Trophoblast cell (in vitro differentiated cells and primary cell): ENCODE results near the gene NMUR1.
"Not testable (repeated sequence)": the region's sequence is repeated elsewhere in the genome, so short reads cannot be mapped to it uniquely, and the experiment has no call there.

Source experiments
- DNase-seq, 2 donors: peaks; one replicate each; pipeline ENCODE4 v3.0.0-alpha.2; 2016
- H2AFZ ChIP-seq: 2 replicates; pipeline ENCODE4 v1.6.1; 2013; ENCODE audit warnings: low read length, moderate library complexity, mild to moderate bottlenecking; ENCODE audit not compliant: insufficient read depth, poor library complexity
- H2AK5ac ChIP-seq: 2 replicates; pipeline ENCODE4 v1.6.1; 2013; ENCODE audit warnings: mild to moderate bottlenecking, low read length
- H2BK120ac ChIP-seq: 2 replicates; pipeline ENCODE4 v1.6.1; 2013; ENCODE audit warnings: low read length, mild to moderate bottlenecking, moderate library complexity; ENCODE audit not compliant: insufficient read depth, poor library complexity
- H2BK12ac ChIP-seq: 2 replicates; pipeline ENCODE4 v1.6.1; 2013; ENCODE audit warnings: mild to moderate bottlenecking, low read length, moderate library complexity
- H2BK5ac ChIP-seq: 2 replicates; pipeline ENCODE4 v1.6.1; 2013; ENCODE audit warnings: low read length, low read depth, moderate library complexity, mild to moderate bottlenecking; ENCODE audit not compliant: poor library complexity
- H3K14ac ChIP-seq: 2 replicates; pipeline ENCODE4 v1.6.1; 2013; ENCODE audit warnings: mild to moderate bottlenecking, low read length
- H3K18ac ChIP-seq: 2 replicates; pipeline ENCODE4 v1.6.1; 2013; ENCODE audit warnings: mild to moderate bottlenecking, low read length
- H3K23ac ChIP-seq: 2 replicates; pipeline ENCODE4 v1.6.1; 2013; ENCODE audit warnings: low read length
- H3K27ac ChIP-seq: 2 replicates; pipeline ENCODE4 v1.5.1; 2013; ENCODE audit warnings: low read depth, mild to moderate bottlenecking, inconsistent platforms, low read length, moderate library complexity
- H3K27me3 ChIP-seq: 2 replicates; pipeline ENCODE4 v1.6.1; 2013; ENCODE audit warnings: inconsistent platforms, mild to moderate bottlenecking, low read length, moderate library complexity; ENCODE audit not compliant: insufficient read depth
- H3K36me3 ChIP-seq, 2 experiments: 1 replicate in 1 of 2; 2 replicates in 1 of 2; pipeline ENCODE4 v1.6.1; 2013; ENCODE audit warnings: low read length in 2 of 2, mild to moderate bottlenecking in 2 of 2, moderate library complexity in 1 of 2; ENCODE audit not compliant: insufficient read depth in 2 of 2, control insufficient read depth in 1 of 2
- H3K4ac ChIP-seq: 2 replicates; pipeline ENCODE4 v1.6.1; 2013; ENCODE audit warnings: low read depth, mild to moderate bottlenecking, low read length, moderate library complexity
- H3K4me1 ChIP-seq, 2 experiments: 1 replicate in 1 of 2; 2 replicates in 1 of 2; pipeline ENCODE4 v1.6.1; 2013; ENCODE audit warnings: low read length in 2 of 2, mild to moderate bottlenecking in 2 of 2, moderate library complexity in 1 of 2; ENCODE audit not compliant: insufficient read depth in 2 of 2, control insufficient read depth in 1 of 2
- H3K4me2 ChIP-seq: 2 replicates; pipeline ENCODE4 v1.6.1; 2013; ENCODE audit warnings: inconsistent platforms, mild to moderate bottlenecking, low read length, moderate library complexity
- H3K4me3 ChIP-seq: 2 replicates; pipeline ENCODE4 v1.5.1; 2013; ENCODE audit warnings: mild to moderate bottlenecking, low read depth, low read length, inconsistent platforms
- H3K79me1 ChIP-seq: one replicate; pipeline ENCODE4 v1.6.1; 2013; ENCODE audit warnings: low read length
- H3K79me2 ChIP-seq: 2 replicates; pipeline ENCODE4 v1.6.1; 2013; ENCODE audit warnings: low read length, mild to moderate bottlenecking; ENCODE audit not compliant: control insufficient read depth, insufficient read depth, poor library complexity
- H3K9ac ChIP-seq: 2 replicates; pipeline ENCODE4 v1.6.1; 2013; ENCODE audit warnings: mild to moderate bottlenecking, low read length
- H3K9me3 ChIP-seq: 2 replicates; pipeline ENCODE4 v1.6.1; 2013; ENCODE audit warnings: low read depth, mild to moderate bottlenecking, control low read depth, inconsistent platforms, low read length; ENCODE audit not compliant: insufficient read depth
- H4K12ac ChIP-seq: 2 replicates; pipeline ENCODE4 v1.6.1; 2013; ENCODE audit warnings: low read depth, mild to moderate bottlenecking, low read length, moderate library complexity
- H4K8ac ChIP-seq: 2 replicates; pipeline ENCODE4 v1.6.1; 2013; ENCODE audit warnings: low read depth, mild to moderate bottlenecking, low read length, moderate library complexity
- H4K91ac ChIP-seq: one replicate; pipeline ENCODE4 v1.6.1; 2013; ENCODE audit warnings: low read depth, mild to moderate bottlenecking, low read length, moderate library complexity
- WGBS: extraction: QIAGEN DNeasy Blood & Tissue Kit; methylation state at CpG from one replicate; pipeline ENCODE4 v1.1.7; 2013; ENCODE audit warnings: missing lambda C conversion rate; ENCODE audit not compliant: insufficient read length, insufficient coverage; ENCODE audit errors: extremely low coverage; 5-methylcytosine and 5-hydroxymethylcytosine counted together

NMUR1 gene

DNA sequence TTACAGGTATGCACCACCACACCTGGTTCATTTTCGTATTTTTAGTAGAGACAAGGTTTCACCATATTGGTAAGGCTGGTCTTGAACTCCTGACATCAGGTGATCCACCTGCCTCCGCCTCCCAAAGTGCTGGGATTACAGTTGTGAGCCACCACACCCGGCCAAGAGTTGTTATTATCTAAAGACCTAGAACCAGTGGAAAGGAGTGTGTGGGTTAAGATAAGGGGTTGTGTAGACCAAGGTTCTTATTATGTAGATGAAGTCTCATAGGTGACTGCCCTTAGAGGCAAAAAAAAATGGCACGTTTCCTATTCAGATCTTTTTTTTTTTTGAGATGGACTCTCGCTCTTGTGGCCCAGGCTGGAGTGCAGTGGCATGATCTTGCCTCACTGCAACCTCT is 40.7 kb upstream of the NMUR1 start:
- H2BK12ac ChIP-seq, result peak overlapping the region; percentile 13
- not testable (repeated sequence) for DNase-seq, H3K4ac ChIP-seq, H3K36me3 ChIP-seq, H4K91ac ChIP-seq, H2BK5ac ChIP-seq, H3K23ac ChIP-seq, H2BK120ac ChIP-seq, H4K12ac ChIP-seq, H3K4me3 ChIP-seq, H2AFZ ChIP-seq, H3K9ac ChIP-seq, H3K14ac ChIP-seq, H3K9me3 ChIP-seq, H3K27ac ChIP-seq, H4K8ac ChIP-seq, H3K18ac ChIP-seq, H3K79me2 ChIP-seq, H2AK5ac ChIP-seq, H3K4me2 ChIP-seq, H3K27me3 ChIP-seq
- WGBS, result no CpG with 5 or more reads among the region's 5 CpGs
- H3K4me1 ChIP-seq, result peaks cover 11 to 14% of the 10 kb centered on the region in 2 experiments
- peaks cover 11% of the 10 kb centered on the region for H3K79me1 ChIP-seq

DNA sequence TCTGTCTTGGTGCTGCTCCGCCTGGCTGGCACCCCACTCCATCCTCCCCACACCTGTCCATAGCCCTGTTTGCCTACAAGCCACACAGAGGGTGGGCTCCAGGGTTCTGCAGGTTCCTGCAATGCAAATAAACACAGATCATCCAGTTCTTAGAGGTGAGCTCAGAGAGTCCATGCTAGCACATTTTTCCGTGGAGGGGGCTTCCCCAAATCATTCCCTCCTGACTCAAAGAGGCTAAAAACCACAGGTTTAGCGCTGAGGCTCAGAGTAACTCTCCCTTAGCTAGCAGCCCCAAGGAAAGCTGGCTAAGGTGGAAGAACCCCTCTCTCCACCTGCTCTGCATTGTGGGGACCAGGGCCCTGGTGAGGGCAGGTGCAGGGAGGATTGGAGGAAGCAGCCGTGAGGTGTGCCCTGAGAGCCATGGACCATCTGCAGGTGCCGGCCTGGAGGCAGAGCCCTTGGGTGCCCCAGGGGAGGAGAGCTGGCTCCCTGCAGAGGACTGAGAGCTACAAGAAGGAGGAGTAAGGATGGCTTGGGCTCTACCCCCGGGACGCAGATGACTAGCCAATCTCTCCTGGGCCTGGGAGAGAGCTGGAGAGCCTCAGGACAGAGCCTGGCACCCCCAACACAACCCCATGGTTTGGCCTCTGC is 38.7 kb upstream of the NMUR1 start:
- no peak overlapping the region for H2BK5ac ChIP-seq
- H3K18ac ChIP-seq, result no peak overlapping the region
- no CpG with 5 or more reads among the region's 7 CpGs for WGBS
- no peak overlapping the region for H2BK120ac ChIP-seq
- no peak overlapping the region for H3K14ac ChIP-seq
- no peaks in the 10 kb centered on the region for H3K27me3 ChIP-seq
- H3K79me1 ChIP-seq, result peaks cover 9% of the 10 kb centered on the region
- no peak overlapping the region for H3K9ac ChIP-seq
- H2BK12ac ChIP-seq, result no peak overlapping the region
- H4K91ac ChIP-seq, result peak overlapping the region; percentile 9
- H2AFZ ChIP-seq, result no peak overlapping the region
- no peak overlapping the region for H2AK5ac ChIP-seq
- H3K4me1 ChIP-seq, result peaks cover 11 to 14% of the 10 kb centered on the region in 2 experiments
- H3K23ac ChIP-seq, result no peak overlapping the region
- peak overlapping the region; percentile 40 for H4K8ac ChIP-seq
- H3K4ac ChIP-seq, result no peak overlapping the region
- no peak overlapping the region for H4K12ac ChIP-seq
- H3K79me2 ChIP-seq, result peaks cover 2% of the 10 kb centered on the region
- no peak overlapping the region for H3K4me2 ChIP-seq
- no peak overlapping the region for H3K27ac ChIP-seq
- DNase-seq, result no peak
- peaks cover 1% of the 10 kb centered on the region for H3K9me3 ChIP-seq
- H3K4me3 ChIP-seq, result no peak overlapping the region
- H3K36me3 ChIP-seq, result no peaks in the 10 kb centered on the region

DNA sequence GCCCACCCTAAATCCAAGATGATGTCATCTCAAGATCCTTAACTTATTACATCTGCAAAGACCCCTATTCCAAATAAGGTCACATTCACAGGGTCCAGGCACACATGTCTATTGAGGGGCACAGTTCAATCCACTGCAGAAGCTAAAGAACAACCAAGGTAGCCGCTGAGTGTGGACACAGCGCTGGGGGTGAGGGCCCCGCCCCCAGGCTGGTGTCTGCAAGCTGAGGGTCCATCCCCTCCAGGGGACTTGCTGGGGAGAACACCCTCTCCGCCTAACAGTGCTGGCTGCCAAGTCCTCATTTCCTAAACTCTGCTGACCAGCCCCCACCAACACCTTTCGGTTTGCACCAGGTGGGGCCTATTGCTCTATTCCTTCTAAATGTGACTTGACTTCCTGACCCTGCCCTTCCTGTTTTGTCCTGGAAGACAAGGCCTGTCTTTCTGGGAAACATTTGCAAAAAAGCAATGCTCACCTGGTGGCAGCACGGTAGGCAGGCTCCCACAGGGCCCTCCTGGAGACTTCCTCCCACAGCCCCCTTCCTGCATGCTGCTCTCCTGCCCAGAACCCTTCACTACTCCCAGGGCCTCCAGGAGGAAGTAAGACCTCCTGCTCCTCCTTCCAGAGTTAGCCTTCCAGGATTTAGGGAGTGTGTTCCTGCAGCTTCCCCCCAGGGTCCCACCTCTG is 38.0 kb upstream of the NMUR1 start:
- Histone ChIP-seq H3K79me2 (peaks cover 1% of the 10 kb centered on the region), H3K79me1 (peaks cover 6% of the 10 kb centered on the region), H3K9me3 (peaks cover 1% of the 10 kb centered on the region), H4K8ac (peak overlapping the region; percentile 40), H2BK12ac (peak overlapping the region; percentile 6), H2AFZ (no peak overlapping the region), H3K4ac (no peak overlapping the region), H3K4me1 (peaks cover 8 to 9% of the 10 kb centered on the region in 2 experiments), H3K4me2 (no peak overlapping the region), H2BK5ac (no peak overlapping the region), H3K27me3 (no peaks in the 10 kb centered on the region), H2BK120ac (no peak overlapping the region), H3K23ac (no peak overlapping the region), H4K12ac (peak overlapping the region; percentile 12), H3K9ac (no peak overlapping the region), H3K14ac (peak overlapping the region; percentile 14), H3K18ac (no peak overlapping the region), H3K4me3 (no peak overlapping the region), H3K36me3 (no peaks in the 10 kb centered on the region), H4K91ac (peak overlapping the region; percentile 26), H3K27ac (no peak overlapping the region), H2AK5ac (no peak overlapping the region)
- DNase-seq, result no peak
- no CpG with 5 or more reads among the region's 6 CpGs for WGBS

DNA sequence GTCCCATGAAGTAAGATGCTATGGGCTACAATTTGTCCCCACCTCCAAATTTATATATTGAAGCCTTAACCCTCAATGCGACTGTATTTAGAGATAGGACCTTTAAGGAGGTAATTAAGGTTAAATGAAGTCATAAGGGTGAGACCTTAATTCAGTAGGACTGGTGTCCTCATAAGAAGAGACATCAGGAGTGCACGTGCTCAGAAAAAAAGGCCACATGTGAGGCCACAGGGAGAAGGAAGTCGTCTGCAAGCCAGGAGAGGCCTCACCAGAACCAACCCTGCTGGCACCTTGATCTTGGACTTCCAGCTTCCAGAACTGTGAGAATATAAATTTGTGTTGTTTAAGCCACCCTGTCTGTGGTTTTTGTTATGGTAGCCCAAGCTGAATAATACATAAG is 36.9 kb upstream of the NMUR1 start:
- H3K18ac ChIP-seq, result no peak overlapping the region
- H3K4me3 ChIP-seq, result no peak overlapping the region
- H3K27me3 ChIP-seq, result no peaks in the 10 kb centered on the region
- H3K4me2 ChIP-seq, result no peak overlapping the region
- H2AFZ ChIP-seq, result no peak overlapping the region
- H4K91ac ChIP-seq, result no peak overlapping the region
- H3K23ac ChIP-seq, result no peak overlapping the region
- no peak overlapping the region for H2BK5ac ChIP-seq
- peaks cover 1% of the 10 kb centered on the region for H3K9me3 ChIP-seq
- H3K9ac ChIP-seq, result no peak overlapping the region
- no peak overlapping the region for H2BK12ac ChIP-seq
- no peaks in the 10 kb centered on the region for H3K79me2 ChIP-seq
- H4K8ac ChIP-seq, result no peak overlapping the region
- DNase-seq, result no peak
- H3K79me1 ChIP-seq, result peaks cover 4% of the 10 kb centered on the region
- H4K12ac ChIP-seq, result no peak overlapping the region
- no peak overlapping the region for H3K4ac ChIP-seq
- H2BK120ac ChIP-seq, result no peak overlapping the region
- H3K4me1 ChIP-seq, result peaks cover 6 to 8% of the 10 kb centered on the region in 2 experiments
- no CpG with 5 or more reads among the region's 3 CpGs for WGBS
- H3K36me3 ChIP-seq, result no peaks in the 10 kb centered on the region
- no peak overlapping the region for H3K27ac ChIP-seq
- no peak overlapping the region for H3K14ac ChIP-seq
- H2AK5ac ChIP-seq, result no peak overlapping the region
